GOT3 (cell line): ENCODE data around the gene KDM2B.

Experiments used
- DNase-seq: peaks from one replicate; lab custom pipeline; 2025; ENCODE audit warnings: mixed read lengths; lab: John Stamatoyannopoulos, UW

Gene KDM2B

DNA sequence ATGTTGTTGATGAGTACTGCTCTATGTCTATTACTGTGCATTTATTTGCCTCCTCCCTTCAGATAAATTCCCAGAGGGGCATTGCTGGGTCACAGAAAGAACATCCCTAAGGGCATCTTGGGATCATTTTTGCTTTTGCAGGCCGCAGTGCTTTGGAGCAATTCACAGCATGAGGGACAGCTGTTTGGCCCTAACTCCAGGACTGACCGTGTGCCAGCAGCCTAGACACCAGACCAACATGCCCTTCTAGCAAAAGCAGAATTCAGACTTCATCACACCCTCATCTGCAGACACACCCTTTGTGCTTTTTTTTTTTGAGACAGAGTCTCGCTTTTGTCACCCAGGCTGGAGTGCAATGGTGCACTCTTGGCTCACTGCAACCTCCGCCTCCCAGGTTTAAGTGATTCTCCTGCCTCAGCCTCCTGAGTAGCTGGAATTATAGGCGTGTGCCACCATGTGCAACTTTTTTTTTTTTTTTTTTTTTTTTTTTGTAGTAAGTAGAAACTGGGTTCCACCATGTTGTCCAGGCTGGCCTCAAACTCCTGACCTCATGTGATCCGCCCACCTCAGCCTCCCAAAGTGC is 149.9 kb downstream of the KDM2B start:
- no peak for DNase-seq

GRCh38 chr12:121428883-121429282 is 151.9 kb downstream of the KDM2B start:
- DNase-seq, result no peak

- no peak for DNase-seq
These were observed 153.2 kb downstream of the KDM2B start for GRCh38 chr12:121427556-121428050.

- DNase-seq, result no peak
These were observed 156.2 kb downstream of the KDM2B start for GRCh38 chr12:121424624-121424975.

GRCh38 chr12:121423682-121424623 is 156.9 kb downstream of the KDM2B start:
- DNase-seq, result no peak

- no peak for DNase-seq
These were observed 157.6 kb downstream of the KDM2B start for GRCh38 chr12:121423253-121423652.

- no peak for DNase-seq
These were observed 160.7 kb downstream of the KDM2B start for GRCh38 chr12:121420109-121420508.

- no peak for DNase-seq
These were observed 163.0 kb downstream of the KDM2B start for GRCh38 chr12:121417847-121418246.

DNA sequence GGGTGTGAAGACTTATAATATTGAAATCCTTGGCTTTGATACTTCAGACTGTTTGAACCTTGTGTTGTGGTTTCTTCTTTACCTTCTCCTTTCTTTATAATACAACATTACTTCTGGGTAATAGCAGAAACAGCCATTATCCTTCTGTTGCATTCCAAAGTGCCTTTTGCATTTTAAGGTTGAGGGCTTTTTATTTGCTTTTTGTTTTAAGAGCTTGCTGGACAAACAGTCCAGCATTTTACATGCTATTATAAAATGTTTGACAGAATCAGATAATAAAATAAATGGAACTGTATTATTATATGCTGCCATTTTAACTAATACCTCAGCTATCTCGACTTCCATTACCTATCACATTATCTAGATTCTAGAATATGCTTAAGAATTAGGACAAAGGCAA is 166.9 kb downstream of the KDM2B start:
- DNase-seq, result no peak

DNA sequence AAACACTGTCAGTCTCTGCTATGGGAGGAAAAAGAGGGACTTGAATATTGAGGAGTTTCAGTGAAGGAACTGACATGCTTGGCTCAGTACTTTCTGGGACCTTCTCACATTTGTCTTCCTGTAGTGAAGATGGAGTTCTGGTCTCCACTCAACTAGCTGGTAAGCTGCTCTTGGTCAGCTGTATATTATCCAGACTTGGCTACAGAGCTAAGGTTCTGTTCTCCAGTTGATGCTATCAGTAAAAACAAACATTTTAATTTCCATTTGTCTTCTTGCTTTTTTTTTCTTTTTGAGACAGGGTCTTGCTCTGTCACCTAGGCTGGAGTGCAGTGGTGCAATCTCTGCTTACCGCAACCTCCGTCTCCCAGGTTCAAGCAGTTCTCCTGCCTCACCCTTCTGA is 175.6 kb downstream of the KDM2B start:
- DNase-seq, result no peak

DNA sequence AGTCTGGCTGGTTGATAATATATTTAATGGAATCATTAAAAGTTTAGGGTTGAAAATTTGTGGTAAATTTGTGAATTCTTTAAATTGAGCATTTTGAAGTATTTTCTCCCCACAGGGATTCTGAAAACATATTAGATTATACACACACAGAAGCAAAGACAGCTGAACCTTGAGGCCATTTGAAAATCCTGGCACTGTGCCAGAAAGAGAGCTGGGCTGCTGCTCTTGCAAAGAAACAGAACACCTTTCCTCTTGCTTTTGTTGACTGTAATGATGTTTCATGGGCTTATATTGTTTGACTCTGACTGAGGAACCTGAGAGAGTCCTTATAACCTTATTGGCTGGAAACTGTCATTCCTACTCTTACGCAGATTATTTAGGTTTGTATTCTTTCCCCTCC is 176.1 kb downstream of the KDM2B start:
- DNase-seq, result no peak

GRCh38 chr12:121403721-121404120 is 177.1 kb downstream of the KDM2B start:
- DNase-seq, result no peak

- no peak for DNase-seq
These were observed 180.3 kb downstream of the KDM2B start for GRCh38 chr12:121400332-121401139.

GRCh38 chr12:121399391-121400331 is 181.2 kb downstream of the KDM2B start, which contains the start of gene RNF34:
Gene RNF34 (plus strand): TSS chr12:121400118. CDS start chr12:121400213, 95 bp downstream.
- DNase-seq, result peak; percentile 88

DNA sequence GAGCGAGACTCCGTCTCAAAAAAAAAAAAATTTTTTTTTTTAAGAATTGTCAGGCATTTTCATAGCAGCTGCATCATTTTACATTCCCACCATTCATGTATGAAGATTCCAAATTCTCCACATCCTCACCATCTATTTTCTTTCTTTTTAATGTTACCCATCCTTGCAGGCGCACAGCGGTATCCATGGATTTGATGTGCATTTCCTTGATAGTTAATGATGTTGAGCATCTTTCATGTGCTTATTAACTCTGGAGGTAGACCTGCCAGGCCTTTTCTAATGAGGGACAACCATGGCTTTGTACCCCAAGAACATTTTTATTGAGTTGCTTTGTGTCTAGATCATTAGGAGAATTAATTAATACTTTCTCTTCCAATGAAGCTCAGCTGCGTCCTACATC is 182.5 kb downstream of the KDM2B start:
- DNase-seq, result no peak

GRCh38 chr12:121397521-121397920 is 183.3 kb downstream of the KDM2B start:
- DNase-seq, result no peak

DNA sequence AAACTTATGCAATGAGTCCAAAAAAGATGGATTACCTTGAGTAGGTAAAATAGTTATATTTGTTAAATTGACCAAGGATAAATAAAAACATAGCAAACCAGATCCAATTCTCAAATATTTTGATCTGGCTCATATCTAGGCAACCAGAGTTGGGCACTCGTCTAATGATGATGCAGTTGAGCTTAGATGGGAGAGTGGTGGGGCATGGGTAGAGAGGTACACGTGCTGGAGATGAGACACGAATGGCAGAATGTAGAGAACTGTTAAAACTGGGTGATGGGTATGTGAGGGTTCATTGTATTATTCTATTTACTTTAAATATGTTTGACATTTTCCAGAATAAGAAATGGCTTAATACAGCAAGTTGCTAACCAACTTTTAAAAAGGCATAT is 188.5 kb downstream of the KDM2B start:
- no peak for DNase-seq

DNA sequence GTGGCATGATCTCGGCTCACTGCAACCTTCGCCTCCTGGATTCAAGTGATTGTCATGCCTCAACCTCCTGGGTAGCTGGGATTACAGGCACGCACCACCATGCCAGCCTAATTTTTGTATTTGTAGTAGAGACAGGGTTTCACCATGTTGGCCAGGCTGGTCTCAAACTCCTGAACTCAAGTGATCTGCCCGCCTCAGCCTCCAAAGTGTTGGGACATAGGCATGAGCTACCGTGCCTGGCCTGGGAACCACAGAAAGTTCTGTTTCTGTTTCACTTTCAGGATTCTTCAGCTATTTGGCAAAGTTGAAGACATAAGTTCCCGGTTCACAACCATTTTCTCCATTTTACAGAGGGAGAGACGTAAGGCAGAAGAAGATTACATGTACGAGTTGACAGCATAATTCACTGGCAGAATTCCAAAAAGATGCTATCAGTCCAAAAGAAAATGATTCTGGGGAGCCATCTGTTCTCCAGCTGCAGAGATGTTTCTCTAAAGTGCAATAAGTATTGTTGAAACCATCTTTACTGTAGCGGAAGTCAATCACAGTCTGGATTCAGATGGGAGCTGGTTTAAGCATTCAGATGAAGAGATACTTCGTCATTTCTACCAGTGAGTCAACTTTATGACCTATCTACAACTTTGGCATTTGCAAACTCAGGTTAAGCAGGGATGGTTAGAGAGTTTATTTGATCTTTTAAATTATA is 189.1 kb downstream of the KDM2B start:
- DNase-seq, result no peak

DNA sequence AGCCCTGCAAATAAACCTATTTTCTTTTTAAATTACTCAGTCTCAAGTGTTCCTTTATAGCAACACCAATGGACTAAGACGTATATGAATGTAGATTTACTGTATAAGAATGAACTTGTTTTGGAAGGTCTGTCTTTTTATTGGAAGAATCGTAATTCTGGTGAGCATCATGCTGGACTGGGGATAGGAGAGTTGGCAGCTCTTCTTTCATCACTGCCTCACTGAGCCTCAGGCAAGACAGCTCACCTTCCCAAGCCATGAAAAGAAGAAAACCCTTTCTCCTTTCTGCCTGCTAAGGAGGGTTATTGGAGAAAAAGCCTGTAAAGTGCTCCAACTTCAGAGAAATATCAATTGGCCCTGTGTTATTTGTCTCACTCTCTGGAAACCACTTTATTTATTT is 190.0 kb downstream of the KDM2B start:
- DNase-seq, result no peak

DNA sequence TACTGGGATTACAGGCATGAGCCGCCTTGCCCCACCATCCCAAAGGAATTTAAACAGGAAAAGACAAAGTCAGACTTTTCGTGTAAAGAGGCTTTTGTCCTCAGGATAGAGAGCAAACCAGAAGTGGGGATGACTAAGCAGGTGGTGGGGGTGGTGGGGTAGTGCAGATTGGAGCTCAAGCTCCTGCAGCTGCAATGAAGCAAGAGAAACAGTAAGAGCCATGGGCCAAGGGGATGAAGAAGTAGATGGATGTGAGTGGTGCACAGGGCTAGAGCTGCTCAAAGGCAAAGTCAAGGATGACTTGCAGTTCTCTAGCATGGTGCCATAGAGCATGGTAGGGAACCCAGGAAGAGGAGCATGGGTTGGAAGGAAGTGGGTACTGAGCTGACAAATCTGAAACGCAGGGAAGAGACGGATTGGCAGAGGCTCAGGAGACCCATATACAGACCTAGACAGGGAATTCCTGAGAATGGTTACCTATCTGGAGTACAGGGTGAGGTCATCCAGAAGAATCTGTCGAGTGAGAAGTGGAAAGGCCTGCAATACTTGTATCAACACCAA is 192.3 kb downstream of the KDM2B start:
- DNase-seq, result no peak
